GM21447 (cell line): ENCODE data around the gene ATP6V0C.

Experiments
- ATAC-seq: cut with Tn5 transposase; IDR thresholded peaks from one replicate; pipeline ENCODE4 v1.9.1; 2021; ENCODE audit not compliant: unreplicated experiment

Gene ATP6V0C

DNA sequence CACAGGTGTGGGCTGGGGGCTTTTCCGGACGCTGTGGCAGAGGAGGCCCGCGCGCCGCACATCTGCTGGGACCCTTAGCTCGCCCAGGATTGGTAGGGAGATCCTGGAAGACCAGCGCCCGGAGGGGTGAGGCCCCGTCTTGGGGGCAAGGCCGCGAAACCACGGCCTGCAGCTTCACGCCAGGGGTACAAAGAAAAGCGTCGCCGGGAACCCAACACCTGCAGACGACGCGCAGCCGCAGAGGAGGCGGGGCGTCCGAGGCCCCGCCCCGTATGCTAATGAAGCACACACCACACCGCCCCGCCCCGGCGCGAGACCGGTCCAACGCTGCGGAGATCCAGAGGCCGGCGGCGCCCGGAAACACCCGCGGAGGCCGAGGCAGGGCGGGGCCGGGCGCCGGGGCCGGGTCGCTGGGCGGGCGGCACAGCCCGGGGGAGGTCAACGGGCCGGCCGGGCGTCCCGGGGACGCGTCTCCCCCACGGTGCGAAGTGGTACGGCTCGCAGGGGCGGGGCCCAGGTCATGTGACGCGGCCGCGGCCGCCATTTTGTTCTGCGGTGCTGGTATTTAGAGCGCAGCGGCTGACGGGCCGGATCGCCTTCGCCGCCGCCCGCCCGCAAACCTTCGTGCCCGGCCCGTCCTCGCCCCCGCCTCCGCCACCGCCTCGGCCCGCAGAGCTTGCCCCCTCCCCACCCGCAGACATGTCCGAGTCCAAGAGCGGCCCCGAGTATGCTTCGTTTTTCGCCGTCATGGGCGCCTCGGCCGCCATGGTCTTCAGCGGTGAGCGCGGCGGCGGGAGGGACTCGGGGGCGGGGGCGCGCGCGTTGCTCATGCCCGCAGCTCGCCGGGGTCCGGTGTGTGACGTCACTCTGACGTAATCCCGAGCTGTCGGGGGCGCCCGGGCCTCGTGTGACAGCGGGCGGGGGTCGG is at the start of gene ATP6V0C:
Gene ATP6V0C, plus strand, starts transcription at position 548 of the 928 bp plus-strand sequence. Its CDS starts 152 bp downstream, at position 700.
- peak; percentile 66 for ATAC-seq

DNA sequence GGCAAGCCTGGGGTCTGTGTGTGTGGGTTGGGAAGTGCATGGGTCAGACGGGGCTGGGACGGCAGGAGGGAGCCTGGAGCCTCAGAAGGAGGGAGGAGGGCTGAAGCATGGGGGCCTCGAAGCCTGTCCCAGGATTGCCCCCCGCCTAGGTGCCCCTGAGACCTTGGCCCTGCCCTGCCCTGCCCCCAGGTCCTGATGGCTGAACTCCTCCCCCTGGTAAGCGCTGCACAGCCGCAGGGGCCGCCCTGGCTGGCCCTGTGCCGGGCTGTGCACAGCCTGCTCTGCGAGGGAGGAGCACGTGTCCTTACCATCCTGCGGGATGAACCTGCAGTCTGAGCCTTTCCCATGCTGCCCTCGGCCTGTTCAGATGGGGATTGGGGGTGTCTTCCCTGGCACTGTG is 49.4 kb upstream of the ATP6V0C start:
- no peak for ATAC-seq

DNA sequence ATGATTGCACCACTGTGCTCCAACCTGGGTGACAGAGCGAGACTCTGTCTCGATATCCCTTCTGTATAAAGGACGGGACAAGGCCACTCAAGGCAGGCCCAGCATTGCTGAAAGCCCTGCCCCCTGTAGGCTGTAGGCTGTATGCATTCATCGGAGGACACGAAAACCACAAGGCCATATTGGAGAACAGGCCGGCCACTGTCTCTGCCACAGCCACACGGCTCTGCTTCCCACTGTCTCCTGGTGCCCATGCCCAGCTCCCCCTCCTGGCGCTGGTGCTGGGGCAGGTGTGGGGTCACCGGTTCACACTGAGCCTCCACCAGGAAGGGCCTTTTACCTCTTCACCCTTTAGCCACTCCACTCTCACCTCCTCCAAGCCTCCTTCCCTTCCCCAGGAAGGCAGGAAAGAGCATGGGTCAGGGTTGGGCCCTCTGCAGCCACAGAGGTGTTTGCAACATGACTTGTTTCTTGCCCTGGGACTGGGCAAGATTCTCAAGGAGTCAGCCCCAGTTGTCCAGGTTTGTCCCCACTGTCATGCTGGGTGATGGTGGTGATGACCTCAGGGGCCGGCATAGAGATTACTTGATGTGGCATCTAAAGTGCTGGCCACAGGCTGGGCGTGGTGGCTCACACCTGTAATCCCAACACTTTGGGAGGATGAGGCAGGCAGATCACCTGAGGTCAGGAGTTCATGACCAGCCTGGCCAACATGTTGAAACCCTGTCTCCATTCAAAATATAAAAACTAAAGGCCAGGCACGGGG is 47.9 kb upstream of the ATP6V0C start:
- no peak for ATAC-seq

DNA sequence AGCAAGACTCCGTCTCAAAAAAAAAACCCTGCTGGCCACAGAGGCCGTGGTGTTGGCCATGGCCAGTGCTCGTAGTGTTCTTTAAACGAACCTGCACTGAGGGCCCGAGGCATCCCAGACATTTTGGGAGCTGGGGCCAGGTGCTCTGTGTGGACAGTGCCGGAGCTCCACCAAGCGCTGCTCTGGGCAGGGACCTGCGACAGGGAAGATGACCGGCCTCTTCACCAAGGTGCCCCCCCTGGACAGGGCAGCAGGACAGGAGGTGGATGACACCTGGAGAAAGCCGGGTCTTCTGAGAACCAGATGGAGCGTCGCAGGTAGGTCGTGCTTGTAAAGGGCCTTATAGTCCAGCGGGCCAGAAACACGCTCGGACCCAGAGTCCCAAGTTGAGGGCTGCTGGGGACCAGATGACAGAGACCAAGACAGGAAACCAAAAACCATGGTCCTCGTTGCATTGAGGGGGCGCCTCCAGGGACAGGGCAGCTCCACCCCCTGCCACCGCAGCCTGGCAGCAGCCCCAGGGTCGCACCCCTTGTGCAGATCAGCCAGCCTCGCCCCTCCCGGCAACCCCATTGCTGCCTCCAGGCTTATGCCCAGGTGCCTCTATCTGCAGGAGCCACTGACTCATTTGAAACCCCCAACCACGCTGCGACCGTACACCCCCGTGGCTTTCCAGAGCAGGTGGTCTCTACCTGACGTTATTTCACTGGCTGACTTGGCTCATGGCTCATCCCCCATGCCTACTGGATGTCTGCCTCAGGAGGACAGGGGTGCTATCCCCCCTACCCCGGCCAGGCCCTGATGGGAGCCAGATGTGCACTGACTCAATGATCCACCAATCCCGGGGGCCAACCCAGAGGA is 46.9 kb upstream of the ATP6V0C start:
- ATAC-seq: no peak

DNA sequence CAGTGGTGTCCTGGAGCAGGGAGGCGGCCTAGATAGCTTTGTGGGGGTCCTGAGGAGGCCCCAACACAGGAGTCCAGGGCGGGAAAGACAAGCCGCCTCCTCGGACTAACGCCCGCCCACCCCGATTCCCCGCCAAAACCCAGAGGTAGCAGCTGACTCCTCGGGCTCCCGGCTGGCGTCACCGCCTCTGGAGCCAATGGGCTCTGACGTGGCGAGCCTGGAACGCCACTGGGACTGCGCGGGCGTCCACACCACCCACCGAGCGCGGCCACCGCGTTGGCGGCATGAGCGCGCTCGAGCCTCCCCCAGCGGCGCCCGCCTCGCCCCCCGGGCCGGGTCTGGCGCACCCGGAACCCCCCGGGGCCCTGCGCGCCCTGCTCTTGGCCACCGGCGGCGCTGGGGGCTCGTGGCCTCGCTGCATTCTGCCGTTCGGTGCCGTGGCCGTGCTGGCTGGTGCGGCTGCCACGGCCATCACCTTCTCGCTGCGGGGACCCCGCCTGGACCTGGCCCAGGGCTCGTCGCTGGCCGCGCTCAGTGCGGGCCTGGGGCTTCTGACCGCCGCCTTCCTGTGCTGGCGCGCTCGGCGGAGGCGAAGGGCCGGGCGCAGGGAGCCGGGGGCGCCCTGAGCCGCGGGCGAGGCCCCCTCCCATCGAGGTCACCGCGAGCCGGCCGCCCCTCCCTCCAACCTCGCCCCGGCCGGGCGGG is 46.1 kb upstream of the ATP6V0C start:
- ATAC-seq: no peak

DNA sequence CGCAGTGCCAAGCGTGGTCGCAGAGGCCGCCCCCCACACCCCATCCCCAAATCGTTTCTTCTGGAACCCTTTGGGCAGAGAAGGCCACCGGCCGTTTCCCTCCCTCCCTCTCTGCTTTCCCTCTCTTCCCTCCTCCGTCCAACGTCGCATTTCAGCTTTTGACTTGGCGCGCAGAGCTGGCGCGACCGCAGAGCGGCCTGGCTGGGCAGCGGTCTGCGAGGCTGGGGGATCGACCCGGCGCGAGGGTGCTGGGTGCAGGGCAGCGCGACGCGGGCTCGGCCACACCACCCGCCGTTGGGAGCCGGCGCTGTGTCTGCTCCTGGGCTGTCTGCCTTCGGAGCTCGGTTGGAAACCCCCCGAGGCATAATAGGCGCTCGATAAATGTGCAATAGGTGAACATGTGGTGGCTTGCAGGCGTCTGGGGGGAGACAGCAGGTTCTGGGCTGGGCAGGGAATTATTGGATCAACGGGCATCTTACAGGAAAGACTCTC is 45.5 kb upstream of the ATP6V0C start:
- no peak for ATAC-seq

DNA sequence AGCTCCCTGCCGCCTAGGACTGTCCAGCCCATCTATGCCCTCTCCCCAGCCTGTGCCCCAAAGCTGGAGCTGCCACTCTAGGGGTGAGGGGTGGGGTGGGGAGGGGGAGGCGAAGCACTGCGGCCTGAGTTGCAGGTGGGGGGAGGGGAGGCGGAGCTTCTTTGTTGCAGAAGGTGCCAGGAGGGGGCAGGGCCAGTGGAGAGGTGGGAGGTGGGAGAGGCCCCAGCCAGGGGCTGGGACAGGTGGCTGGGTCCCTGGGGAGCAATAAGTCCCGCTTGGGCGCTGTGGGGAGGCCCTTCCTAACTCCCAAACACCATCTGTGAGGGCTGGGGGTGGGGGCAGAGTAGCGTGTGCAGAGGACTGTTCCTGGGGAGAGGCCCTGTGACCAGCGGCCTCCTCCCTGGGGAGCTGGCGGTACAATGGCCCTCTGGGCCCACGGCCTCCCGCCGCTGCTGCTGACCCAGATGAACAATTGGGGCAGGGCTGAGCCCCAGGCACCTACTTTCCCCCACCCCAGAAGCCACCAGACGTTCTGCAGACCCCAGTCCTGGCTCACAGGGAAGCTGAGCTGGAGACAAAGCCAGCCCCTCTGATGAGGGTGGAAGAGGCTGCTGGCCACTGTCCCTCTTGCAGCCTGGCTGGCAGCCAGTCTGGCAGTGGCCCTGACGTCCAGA is 44.9 kb upstream of the ATP6V0C start:
- ATAC-seq: peak; percentile 47

DNA sequence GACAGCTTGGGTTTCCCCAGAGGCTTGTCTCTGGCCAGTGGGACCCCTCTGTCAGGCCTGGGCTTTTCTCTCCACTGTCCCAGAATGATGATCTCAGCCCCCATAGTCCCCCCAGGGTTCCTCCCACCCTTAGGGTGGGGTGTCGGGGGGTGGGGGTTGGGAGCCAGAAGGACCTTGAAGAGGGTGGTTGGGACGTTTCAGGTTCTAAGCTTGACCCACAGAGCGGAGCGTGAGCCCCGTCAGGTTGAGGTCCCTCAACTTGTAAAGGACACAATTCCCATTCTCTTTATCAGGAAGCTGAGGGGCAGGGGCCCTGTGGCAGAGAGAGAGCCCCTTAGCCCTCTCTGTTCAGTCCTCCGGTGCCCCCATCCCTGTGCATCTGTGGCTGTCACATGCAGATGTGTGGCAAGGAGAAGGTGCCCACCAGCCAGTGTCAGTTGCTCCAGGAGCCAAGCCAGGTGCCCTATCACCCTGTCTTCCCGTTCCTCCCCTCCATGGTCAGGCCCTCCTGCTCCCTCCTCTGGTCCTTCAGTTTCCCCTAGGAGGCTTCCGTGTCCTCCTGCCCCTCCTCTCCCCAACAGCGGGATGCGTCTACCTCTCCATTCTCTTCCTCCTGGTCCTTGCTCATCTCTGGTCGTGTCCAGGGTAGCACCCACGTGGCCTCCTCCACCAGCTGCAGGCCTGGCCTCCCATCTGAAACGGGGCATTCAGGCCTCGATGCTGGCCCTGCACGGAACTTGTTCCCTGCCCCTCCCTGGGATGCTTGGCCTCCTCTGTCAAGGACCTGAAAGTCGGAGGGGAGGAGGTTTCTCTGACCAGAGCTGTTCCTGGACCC is 44.1 kb upstream of the ATP6V0C start:
- no peak for ATAC-seq

DNA sequence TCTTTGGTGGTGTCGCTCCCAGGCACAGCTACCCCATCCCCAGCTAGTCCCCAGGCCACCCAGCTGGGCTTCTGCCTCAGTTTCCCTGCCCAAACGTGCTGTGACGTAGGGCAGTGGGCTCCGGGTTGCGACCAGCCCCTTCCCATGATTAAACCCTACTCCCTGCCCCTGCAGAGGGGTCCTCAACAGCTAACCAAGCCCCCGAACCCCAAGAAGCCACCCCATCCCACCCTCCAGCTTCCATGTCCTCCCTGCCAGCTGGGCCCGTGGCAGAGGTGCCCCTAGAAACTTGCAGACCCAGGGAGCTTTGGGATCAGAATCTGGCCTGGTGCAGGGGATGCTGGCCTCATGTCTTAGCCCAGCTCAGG is 43.5 kb upstream of the ATP6V0C start:
- ATAC-seq: no peak

DNA sequence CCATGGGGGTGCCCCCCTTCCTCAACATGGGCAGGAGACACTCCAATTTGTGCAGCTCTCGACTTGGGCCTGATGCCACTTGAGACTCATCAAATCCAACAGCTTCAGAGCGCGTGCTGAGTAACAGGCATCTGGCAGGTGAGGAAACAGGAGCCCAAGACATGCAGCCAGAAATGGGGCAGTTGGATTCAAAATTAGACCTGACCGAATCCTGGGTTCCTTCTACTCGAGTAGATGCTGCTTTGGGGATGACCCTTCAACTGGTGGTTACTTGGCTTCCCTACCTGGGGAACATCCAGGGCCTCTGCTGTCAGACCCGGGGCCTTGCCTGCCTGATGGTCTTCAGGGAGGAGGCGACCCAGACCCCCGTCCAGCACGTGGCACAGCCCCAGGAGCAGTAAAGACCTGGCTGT is 43.1 kb upstream of the ATP6V0C start:
- no peak for ATAC-seq

DNA sequence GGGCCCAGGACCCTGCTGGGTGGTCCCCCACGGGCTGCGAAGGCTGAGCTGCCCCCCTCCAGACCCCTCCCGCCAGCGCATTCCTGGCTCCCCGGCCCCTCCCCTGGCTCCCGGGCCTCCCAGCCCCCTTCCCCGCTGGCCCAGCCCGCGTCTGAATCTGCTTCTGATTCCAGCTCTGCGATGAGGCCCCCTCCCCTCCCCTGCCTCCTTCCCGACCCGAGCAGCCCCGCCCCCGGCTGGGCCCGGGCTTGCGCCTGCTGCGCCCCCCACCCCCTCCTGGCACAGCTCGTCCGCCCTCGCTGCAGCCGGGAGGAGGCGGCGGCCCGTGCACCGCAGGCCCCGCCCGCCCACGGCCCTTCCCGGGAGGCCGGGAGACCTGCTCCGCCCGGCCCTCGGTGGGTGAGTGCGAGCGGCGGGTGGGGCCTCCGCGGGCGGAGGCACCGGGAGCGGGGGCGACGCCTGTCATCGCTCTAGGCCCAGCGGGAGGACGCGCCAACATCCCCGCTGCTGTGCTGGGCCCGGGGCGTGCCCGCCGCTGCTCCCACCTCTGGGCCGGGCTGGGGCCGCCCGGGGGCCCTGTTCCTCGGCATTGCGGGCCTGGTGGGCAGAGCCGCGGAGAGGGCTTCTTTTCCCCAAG is 42.6 kb upstream of the ATP6V0C start, which contains the start of gene NTN3:
Gene NTN3, plus strand, starts transcription at position 282 of the 637 bp plus-strand sequence. CDS start 405 bp downstream, outside the sequence.
- ATAC-seq: no peak

DNA sequence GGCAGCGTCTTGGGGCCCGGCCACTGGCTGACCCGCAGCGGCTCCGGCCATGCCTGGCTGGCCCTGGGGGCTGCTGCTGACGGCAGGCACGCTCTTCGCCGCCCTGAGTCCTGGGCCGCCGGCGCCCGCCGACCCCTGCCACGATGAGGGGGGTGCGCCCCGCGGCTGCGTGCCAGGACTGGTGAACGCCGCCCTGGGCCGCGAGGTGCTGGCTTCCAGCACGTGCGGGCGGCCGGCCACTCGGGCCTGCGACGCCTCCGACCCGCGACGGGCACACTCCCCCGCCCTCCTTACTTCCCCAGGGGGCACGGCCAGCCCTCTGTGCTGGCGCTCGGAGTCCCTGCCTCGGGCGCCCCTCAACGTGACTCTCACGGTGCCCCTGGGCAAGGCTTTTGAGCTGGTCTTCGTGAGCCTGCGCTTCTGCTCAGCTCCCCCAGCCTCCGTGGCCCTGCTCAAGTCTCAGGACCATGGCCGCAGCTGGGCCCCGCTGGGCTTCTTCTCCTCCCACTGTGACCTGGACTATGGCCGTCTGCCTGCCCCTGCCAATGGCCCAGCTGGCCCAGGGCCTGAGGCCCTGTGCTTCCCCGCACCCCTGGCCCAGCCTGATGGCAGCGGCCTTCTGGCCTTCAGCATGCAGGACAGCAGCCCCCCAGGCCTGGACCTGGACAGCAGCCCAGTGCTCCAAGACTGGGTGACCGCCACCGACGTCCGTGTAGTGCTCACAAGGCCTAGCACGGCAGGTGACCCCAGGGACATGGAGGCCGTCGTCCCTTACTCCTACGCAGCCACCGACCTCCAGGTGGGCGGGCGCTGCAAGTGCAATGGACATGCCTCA is 41.9 kb upstream of the ATP6V0C start:
- ATAC-seq: no peak

DNA sequence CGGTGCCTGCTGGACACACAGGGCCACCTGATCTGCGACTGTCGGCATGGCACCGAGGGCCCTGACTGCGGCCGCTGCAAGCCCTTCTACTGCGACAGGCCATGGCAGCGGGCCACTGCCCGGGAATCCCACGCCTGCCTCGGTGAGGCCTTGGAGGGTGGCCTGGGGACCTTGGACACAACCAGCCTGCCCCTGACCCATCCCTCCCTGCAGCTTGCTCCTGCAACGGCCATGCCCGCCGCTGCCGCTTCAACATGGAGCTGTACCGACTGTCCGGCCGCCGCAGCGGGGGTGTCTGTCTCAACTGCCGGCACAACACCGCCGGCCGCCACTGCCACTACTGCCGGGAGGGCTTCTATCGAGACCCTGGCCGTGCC is 41.3 kb upstream of the ATP6V0C start:
- no peak for ATAC-seq

DNA sequence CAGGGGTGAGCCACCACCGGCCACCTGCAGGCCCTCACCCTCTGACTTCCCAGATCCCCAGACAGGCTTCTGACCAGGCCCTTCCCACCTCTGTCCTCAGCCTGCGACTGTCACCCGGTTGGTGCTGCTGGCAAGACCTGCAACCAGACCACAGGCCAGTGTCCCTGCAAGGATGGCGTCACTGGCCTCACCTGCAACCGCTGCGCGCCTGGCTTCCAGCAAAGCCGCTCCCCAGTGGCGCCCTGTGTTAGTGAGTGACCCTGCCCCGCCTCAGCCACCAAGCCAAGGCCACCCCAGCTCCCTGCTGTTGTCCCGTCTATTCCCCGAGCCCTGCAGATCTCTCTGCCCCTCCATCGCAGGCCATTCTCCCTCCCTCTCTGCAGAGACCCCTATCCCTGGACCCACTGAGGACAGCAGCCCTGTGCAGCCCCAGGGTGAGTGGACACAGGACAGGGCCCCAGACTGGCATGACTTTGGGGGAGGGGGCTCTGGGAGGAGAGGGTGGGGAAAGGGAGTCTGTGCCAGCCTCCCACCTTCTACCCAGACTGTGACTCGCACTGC is 40.8 kb upstream of the ATP6V0C start:
- ATAC-seq: no peak

DNA sequence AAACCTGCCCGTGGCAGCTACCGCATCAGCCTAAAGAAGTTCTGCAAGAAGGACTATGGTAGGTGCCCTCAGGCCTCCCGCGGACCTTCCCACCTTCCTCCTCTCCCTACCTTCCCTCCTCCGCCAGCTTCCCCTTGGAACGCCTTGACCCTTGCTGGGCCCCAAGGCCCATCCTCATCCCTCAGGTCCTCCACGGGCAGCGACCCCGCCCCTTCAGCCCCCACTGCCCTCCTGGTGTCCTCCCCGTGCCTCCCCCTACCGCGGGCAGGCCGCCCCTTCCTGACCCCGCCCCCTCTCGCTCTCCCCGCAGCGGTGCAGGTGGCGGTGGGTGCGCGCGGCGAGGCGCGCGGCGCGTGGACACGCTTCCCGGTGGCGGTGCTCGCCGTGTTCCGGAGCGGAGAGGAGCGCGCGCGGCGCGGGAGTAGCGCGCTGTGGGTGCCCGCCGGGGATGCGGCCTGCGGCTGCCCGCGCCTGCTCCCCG is 40.3 kb upstream of the ATP6V0C start:
- ATAC-seq: no peak

DNA sequence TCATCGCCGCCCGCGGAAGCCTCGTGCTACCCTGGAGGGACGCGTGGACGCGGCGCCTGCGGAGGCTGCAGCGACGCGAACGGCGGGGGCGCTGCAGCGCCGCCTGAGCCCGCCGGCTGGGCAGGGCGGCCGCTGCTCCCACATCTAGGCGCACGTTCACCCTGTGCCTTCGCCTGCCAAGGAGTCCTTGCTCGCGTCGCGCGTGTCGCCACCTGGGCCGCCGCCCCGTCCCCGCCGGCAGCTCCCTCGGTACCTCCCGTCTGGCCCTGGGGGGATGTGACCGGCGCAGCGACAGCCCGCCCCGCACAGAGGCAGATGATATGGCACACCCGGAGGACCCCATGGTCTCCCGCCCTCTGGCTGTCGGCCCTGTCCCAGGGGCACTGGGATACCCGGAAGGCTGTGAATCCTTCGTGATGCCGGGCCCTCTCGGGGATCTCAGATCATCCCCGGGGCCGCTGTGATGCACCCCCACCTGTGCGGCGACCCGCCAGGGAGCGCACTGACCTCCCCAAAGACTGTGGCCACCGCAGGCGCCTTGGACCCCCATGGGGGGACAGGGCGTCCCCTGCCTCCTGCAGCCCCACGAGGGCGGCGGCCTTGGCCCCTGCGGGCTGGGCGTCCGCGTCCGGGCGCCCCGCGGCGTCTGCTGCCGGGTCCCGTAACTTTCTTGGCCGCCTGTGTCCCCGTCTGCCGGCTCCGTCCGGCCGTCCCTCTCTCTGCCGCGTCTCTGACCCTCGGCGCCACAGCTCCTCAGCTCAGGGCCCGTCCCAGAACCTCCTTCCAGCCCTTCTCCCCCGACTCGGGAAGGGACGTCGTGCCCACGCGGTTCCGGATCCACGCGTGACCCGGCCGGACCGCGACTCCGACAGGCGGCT is 39.5 kb upstream of the ATP6V0C start:
- ATAC-seq: no peak
